ENCODE data around the gene C1orf74.

The C1orf74 gene

DNA sequence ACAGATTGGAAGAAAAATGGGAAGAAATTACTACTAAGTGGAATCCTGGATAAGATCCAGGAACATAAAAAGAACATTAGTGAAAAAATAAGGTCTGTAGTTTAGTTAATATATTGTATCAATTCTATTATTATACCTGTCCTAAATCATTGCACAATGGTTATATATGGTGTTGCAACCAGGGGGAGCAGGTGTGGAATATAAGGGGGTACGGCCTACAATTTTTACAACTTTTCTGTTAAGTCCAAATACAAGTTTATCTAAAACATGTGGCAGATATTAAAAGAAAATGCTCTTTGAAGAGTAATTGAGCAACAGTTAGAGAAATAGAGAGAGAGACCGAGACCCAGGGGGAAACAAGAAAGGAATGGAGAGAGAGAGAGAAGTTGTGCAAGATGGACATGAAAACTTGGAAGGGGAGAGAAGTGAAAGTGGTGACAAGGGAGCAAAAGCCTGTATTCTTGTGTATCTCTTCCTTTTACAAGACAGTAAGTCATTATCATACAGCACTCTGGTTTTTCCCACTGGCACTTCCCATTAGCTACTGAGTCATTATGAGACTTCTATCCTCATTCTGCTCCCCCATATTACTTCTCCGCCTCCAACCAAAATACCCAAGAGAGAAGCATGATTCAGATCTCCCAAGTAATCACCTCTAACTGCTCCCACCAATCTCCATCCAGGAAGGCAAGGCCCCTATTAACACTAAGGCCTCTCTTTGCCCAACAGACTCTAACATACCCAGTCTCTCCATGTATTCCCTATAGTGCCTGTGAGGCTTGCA, 50.8 kb downstream of the C1orf74 start:
- peak overlapping the region in 1 of 2 donors; percentile 31 for H3K27ac ChIP-seq
- DNase-seq (ENCODE audit: low spot score) = no peak
- TF ChIP-seq, protein P1, sequence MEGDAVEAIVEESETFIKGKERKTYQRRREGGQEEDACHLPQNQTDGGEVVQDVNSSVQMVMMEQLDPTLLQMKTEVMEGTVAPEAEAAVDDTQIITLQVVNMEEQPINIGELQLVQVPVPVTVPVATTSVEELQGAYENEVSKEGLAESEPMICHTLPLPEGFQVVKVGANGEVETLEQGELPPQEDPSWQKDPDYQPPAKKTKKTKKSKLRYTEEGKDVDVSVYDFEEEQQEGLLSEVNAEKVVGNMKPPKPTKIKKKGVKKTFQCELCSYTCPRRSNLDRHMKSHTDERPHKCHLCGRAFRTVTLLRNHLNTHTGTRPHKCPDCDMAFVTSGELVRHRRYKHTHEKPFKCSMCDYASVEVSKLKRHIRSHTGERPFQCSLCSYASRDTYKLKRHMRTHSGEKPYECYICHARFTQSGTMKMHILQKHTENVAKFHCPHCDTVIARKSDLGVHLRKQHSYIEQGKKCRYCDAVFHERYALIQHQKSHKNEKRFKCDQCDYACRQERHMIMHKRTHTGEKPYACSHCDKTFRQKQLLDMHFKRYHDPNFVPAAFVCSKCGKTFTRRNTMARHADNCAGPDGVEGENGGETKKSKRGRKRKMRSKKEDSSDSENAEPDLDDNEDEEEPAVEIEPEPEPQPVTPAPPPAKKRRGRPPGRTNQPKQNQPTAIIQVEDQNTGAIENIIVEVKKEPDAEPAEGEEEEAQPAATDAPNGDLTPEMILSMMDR (IDR thresholded peaks at IDR 0.05) = no peak
- no peak overlapping the region for H3K4me3 ChIP-seq

DNA sequence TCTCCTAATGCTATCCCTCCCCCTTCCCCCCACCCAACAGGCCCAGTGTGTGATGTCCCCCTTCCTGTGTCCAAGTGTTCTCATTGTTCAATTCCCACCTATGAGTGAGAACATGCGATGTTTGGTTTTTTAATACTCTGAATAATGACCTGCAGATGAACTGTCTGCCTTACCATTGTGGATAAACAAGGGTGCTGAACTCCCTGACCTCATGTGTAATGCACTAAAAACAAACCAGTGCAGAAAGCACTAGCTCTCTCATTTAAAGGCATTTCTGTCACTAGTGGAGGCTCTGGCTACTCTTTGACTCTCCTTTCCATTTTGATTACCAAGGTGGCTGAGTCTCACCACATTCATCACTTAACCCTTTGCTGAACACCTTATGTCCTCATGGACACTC, 51.6 kb downstream of the C1orf74 start:
- no peak overlapping the region for H3K27ac ChIP-seq
- DNase-seq (ENCODE audit: low spot score) = no peak
- H3K4me3 ChIP-seq = no peak overlapping the region
- TF ChIP-seq, protein P1 (IDR thresholded peaks at IDR 0.05) = no peak

DNA sequence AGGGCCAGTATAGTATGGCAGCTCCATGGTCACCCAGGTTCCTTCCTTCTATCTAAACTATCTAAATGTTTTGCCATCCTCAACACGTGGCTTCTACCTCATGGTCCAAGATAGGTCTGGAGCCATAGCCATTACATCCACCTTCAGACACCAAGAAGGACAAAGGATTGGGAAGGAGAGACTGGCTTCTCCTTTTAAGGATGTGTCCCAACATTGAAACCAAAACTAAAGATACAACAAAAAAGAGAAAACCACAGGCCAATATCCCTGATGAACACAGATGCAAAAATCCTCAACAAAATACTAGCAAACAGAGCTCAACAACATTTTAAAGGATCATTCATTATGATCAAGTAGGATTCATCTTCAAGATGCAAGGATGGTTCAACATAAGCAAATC, 54.9 kb downstream of the C1orf74 start:
- TF ChIP-seq, protein P1 (IDR thresholded peaks at IDR 0.05) = no peak
- H3K27ac ChIP-seq = no peak overlapping the region
- DNase-seq (ENCODE audit: low spot score) = no peak
- no peak overlapping the region for H3K4me3 ChIP-seq

Measured in coronary artery (tissue), 2 donors.